Heart right ventricle (tissue), 16 donors: ENCODE data around the gene WDR73. TPM values are rescaled to one million over a fixed set of nuclear protein-coding genes. Genes with fewer than 3 reads are reported as not detected.

ENCODE experiments used
- ATAC-seq, 8 donors: fragments of 200-7000 bp; cut with Tn5 transposase; one replicate each; pipeline ENCODE4 v1.9.1; 2020; ENCODE audit warnings: mild to moderate bottlenecking in 8 of 8, moderate library complexity in 8 of 8, moderate number of reproducible peaks in 1 of 8
- DNase-seq, 2 donors: peaks; one replicate each; pipeline ENCODE4 v3.0.0-alpha.2; 2020
- H3K27ac ChIP-seq, 10 donors: fragments of 200-600 bp; sonication (generic) in 2 of 10; one replicate each; pipeline versions ENCODE4 v1.5.0 to v1.8.0; 2020 to 2022; ENCODE audit warnings: mild to moderate bottlenecking in 3 of 10
- H3K27me3 ChIP-seq, 7 donors: fragments of 200-600 bp; one replicate each; pipeline ENCODE4 v1.8.0; 2021 to 2022; ENCODE audit warnings: mild to moderate bottlenecking in 2 of 7
- H3K36me3 ChIP-seq, 9 donors: fragments of 200-600 bp; sonication (generic) in 1 of 9; one replicate each; pipeline versions ENCODE4 v1.5.0 to v1.8.0; 2020 to 2022; ENCODE audit warnings: mild to moderate bottlenecking in 2 of 9
- H3K4me1 ChIP-seq, 9 donors: fragments of 200-600 bp; sonication (generic) in 1 of 9; one replicate each; pipeline versions ENCODE4 v1.5.0 to v1.8.0; 2020 to 2022; ENCODE audit warnings: mild to moderate bottlenecking in 4 of 9
- H3K4me3 ChIP-seq, 10 donors: fragments of 200-600 bp; sonication (generic) in 2 of 10; one replicate each; pipeline versions ENCODE4 v1.5.0 to v1.8.0; 2020 to 2022; ENCODE audit warnings: mild to moderate bottlenecking in 7 of 10, moderate library complexity in 2 of 10
- H3K9me3 ChIP-seq, 11 donors: fragments of 200-600 bp in 10 of 11; sonication (generic) in 2 of 11; one replicate each; pipeline versions ENCODE4 v1.5.0 to v1.8.0; 2013 to 2022; ENCODE audit warnings: mild to moderate bottlenecking in 2 of 11, control low read depth in 1 of 11, moderate library complexity in 1 of 11
- WGBS, 2 donors: extraction: QIAGEN DNeasy Blood & Tissue Kit; methylation state at CpG; one replicate each; pipeline ENCODE4 v1.1.7; 2013; ENCODE audit warnings: inconsistent platforms in 1 of 2; 5-methylcytosine and 5-hydroxymethylcytosine counted together
- intact Hi-C, 10 donors: fragments of 100-400 bp; cut with DNase I; formaldehyde crosslinking; loops; one replicate each; pipeline versions ENCODE4 v1.11.1 to v1.14.2; 2022
- polyA plus RNA-seq, 2 donors: library from polyadenylated mRNA; stranded (reverse); fragments of 200-250 nt; gene quantifications; one replicate each; pipeline ENCODE4 v1.2.3, GENCODE V29; 2013
- total RNA-seq, 10 donors: library from RNA; stranded (reverse); fragmentation: NEBNext Ultra II Directional in 3 of 10; extraction: Animal tissue kit (Norgen Biotek cat#: 25700) in 3 of 10; gene quantifications; one replicate each; pipeline versions ENCODE4 v1.2.1 to v1.2.4, GENCODE V29; 2021 to 2023
- TF ChIP-seq, protein P1 (sequence below), 9 donors: fragments of 200-600 bp; sonication (generic) in 2 of 9; IDR thresholded peaks; one replicate each; pipeline versions ENCODE4 v1.5.0 to v1.8.0; 2021 to 2022; ENCODE audit warnings: antibody characterized with exemption in 9 of 9, mild to moderate bottlenecking in 5 of 9, moderate library complexity in 1 of 9
- donor health status: Arrhythmogenic right ventricular cardiomyopathy.
- donor health status: ischemic (EF 13 %, LVEDD 7.1; RV severe dilation, severe dysfunction).
- donor health status: healthy with polysubstance abuse.
- donor health status: DM: no; HTN: yes; CAD: no.
- donor health status: DM: no; HTN: no; CAD: no.
- donor health status: ischemic (EF 25% LVEDD 6.9; RV normal size, moderate dysfunction).
- donor health status: ischemic (EF 25% LVEDD 5.7; RV mildly dilated, moderate dysfunction).
- donor health status: healthy.
- donor health status: DM: yes; HTN: yes; CAD: no.
- donor health status: Ischemic cardiomyopathy.
- donor health status: ischemic (EF 35%, LVEDD 5.7; RV mildly dilated, moderate dysfunction).
- donor health status: nonischemic (EF 11% LVEDD 7.7; RV severe dilation, severe dysfunction).
- donor health status: DM: yes; HTN: yes; CAD: no.
- donor health status: PGD.
- donor health status: ischemic (EF 29% LVEDD 5.4; RV normal size, mild dysfunction).
- donor health status: nonischemic (EF 23%, LVEDD 6.1; RV moderate dilation, normal function).

The WDR73 gene
- total and polyA plus RNA-seq, 12 donors = 10.4 to 18.4 (median 14.7) TPM

- intact Hi-C loops = loop anchor here in 8 of 10 donors (5.0 to 10.0 kb wide), 10 partner anchors 51 to 281 kb away; partner anchors contain the start of genes ALPK3 (in 3 of the 8), SEC11A (in 2 of the 8), ZNF592 (in 2 of the 8) and ZSCAN2 (in 2 of the 8)
- H3K9me3 ChIP-seq = no peaks in the 10 kb centered on the region
- DNase-seq (no peak), ATAC-seq (peak in 2 of 8 donors; percentile 1 to 5)
- H3K27ac ChIP-seq = peak overlapping the region; percentile 18 to 95 (median 87)
- no peaks in the 10 kb centered on the region for H3K27me3 ChIP-seq
- TF ChIP-seq, protein P1, sequence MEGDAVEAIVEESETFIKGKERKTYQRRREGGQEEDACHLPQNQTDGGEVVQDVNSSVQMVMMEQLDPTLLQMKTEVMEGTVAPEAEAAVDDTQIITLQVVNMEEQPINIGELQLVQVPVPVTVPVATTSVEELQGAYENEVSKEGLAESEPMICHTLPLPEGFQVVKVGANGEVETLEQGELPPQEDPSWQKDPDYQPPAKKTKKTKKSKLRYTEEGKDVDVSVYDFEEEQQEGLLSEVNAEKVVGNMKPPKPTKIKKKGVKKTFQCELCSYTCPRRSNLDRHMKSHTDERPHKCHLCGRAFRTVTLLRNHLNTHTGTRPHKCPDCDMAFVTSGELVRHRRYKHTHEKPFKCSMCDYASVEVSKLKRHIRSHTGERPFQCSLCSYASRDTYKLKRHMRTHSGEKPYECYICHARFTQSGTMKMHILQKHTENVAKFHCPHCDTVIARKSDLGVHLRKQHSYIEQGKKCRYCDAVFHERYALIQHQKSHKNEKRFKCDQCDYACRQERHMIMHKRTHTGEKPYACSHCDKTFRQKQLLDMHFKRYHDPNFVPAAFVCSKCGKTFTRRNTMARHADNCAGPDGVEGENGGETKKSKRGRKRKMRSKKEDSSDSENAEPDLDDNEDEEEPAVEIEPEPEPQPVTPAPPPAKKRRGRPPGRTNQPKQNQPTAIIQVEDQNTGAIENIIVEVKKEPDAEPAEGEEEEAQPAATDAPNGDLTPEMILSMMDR (IDR thresholded peaks at IDR 0.05) = no peak
- peaks cover 0 to 46% (median 26%) of the 10 kb centered on the region in 9 donors for H3K36me3 ChIP-seq
- WGBS, 2 donors = 18 to 24% methylated on average over 7 of the region's 7 CpGs
- peak overlapping the region; percentile 59 to 90 (median 76) for H3K4me3 ChIP-seq
- H3K4me1 ChIP-seq = peaks cover 13 to 79% (median 49%) of the 10 kb centered on the region in 9 donors
Observed at GRCh38 chr15:84653584-84653909, 536 bp downstream of the WDR73 start.

DNA sequence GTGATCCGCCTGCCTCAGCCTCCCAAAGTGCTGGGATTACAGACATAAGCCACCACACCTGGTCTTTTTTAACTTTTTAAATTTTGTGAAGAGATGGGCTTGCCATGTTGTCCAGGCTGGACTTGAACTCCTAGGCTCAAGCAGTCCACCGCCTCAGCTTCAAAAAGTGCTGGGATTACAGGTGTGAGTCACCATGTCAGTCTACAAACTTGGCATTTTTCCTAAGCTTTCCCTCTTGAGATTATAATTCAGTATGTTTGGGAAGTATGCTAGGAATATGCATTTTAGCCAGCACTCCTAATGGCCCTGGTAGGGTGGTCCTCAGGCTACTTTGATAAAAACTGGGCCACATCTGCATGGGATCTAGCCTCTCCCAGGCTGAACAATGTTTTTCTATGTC, 4.4 kb downstream of the WDR73 start:
- ATAC-seq = no peak
- Histone ChIP-seq H3K27me3 (no peaks in the 10 kb centered on the region), H3K4me3 (no peak overlapping the region), H3K4me1 (peaks cover 5 to 58% (median 44%) of the 10 kb centered on the region in 9 donors), H3K27ac (peak overlapping the region in 3 of 10 donors; percentile 17 to 45 (median 29)), H3K36me3 (peaks cover 0 to 84% (median 61%) of the 10 kb centered on the region in 9 donors), H3K9me3 (no peaks in the 10 kb centered on the region)
- intact Hi-C loops = loop anchor here in 8 of 10 donors (5.0 to 10.0 kb wide), 10 partner anchors 47 to 285 kb away; partner anchors contain the start of genes ALPK3 (in 3 of the 8), SEC11A (in 2 of the 8), ZNF592 (in 2 of the 8) and ZSCAN2 (in 2 of the 8)
- TF ChIP-seq, protein P1 (IDR thresholded peaks at IDR 0.05) = no peak
- 92 to 96% methylated on average over 2 of the region's 2 CpGs for WGBS, 2 donors
- no peak for DNase-seq

- DNase-seq = peak; percentile 56 to 59
- H3K4me3 ChIP-seq = no peak overlapping the region
- peaks cover 0 to 96% (median 71%) of the 10 kb centered on the region in 9 donors for H3K36me3 ChIP-seq
- ATAC-seq = peak in 3 of 8 donors; percentile 36 to 50 (median 43)
- TF ChIP-seq, protein P1 (IDR thresholded peaks at IDR 0.05) = no peak
- H3K9me3 ChIP-seq = no peaks in the 10 kb centered on the region
- WGBS, 2 donors = 50 to 58% methylated on average over 3 of the region's 3 CpGs
- H3K4me1 ChIP-seq = peaks cover 5 to 53% (median 41%) of the 10 kb centered on the region in 9 donors
- no peaks in the 10 kb centered on the region for H3K27me3 ChIP-seq
- peak overlapping the region in 5 of 10 donors; percentile 6 to 45 (median 20) for H3K27ac ChIP-seq
- intact Hi-C loops = no loop called here
Observed at GRCh38 chr15:84648539-84648938, 5.5 kb downstream of the WDR73 start.

- H3K27ac ChIP-seq = peak overlapping the region in 1 of 10 donors; percentile 7
- intact Hi-C loops = no loop called here
- DNase-seq = no peak
Observed at GRCh38 chr15:84647726-84648125, 6.4 kb downstream of the WDR73 start.

More at GRCh38 chr15:84647726-84648125, 6.4 kb downstream of the WDR73 start:
- ATAC-seq = no peak
- H3K27me3 ChIP-seq = no peaks in the 10 kb centered on the region
- peaks cover 0 to 100% (median 79%) of the 10 kb centered on the region in 9 donors for H3K36me3 ChIP-seq
- H3K9me3 ChIP-seq = no peaks in the 10 kb centered on the region
- H3K4me3 ChIP-seq = no peak overlapping the region
- TF ChIP-seq, protein P1 (IDR thresholded peaks at IDR 0.05) = no peak
- H3K4me1 ChIP-seq = peaks cover 1 to 45% (median 33%) of the 10 kb centered on the region in 9 donors
